OCI-LY1 (cell line): ENCODE measurements around the gene OPN4.

Source experiments
- H2AFZ ChIP-seq: fragments of 200-600 bp; sonication (generic), shearing (Covaris generic); 2 replicates; pipeline ENCODE4 v1.6.0; 2014; ENCODE audit warnings: antibody characterized with exemption, mild to moderate bottlenecking, low read length
- H3F3A ChIP-seq: fragments of 200-600 bp; sonication (generic), shearing (Covaris generic); 2 replicates; pipeline ENCODE4 v1.6.0; 2014; ENCODE audit warnings: mild to moderate bottlenecking, antibody characterized with exemption, low read length, moderate library complexity; ENCODE audit not compliant: insufficient read depth
- H3K27ac ChIP-seq: fragments of 200-600 bp; sonication (generic); 2 replicates; pipeline ENCODE4 v1.5.1; 2014; ENCODE audit warnings: low read length, mixed run types, mild to moderate bottlenecking, low read depth; ENCODE audit not compliant: poor library complexity, severe bottlenecking
- H3K27me3 ChIP-seq: fragments of 200-600 bp; sonication (generic); 2 replicates; pipeline ENCODE4 v1.6.0; 2014; ENCODE audit warnings: antibody characterized with exemption, mild to moderate bottlenecking, low read length, moderate library complexity; ENCODE audit not compliant: insufficient read depth
- H3K36me3 ChIP-seq: fragments of 200-600 bp; sonication (generic); 2 replicates; pipeline ENCODE4 v1.6.1; 2014; ENCODE audit warnings: mild to moderate bottlenecking, antibody characterized with exemption, low read length, moderate library complexity, mixed read lengths; ENCODE audit not compliant: insufficient read depth
- H3K4me1 ChIP-seq: fragments of 200-600 bp; sonication (generic); 2 replicates; pipeline ENCODE4 v1.5.1; 2014; ENCODE audit warnings: mild to moderate bottlenecking, low read length, moderate library complexity; ENCODE audit not compliant: insufficient read depth, severe bottlenecking
- H3K4me2 ChIP-seq: fragments of 200-600 bp; sonication (generic), shearing (Covaris generic); 2 replicates; pipeline ENCODE4 v1.6.1; 2014; ENCODE audit warnings: low read length
- H3K4me3 ChIP-seq: fragments of 200-600 bp; sonication (generic); 2 replicates; pipeline ENCODE4 v1.5.1; 2014; ENCODE audit warnings: low read length, low read depth, mild to moderate bottlenecking, mixed read lengths; ENCODE audit not compliant: poor library complexity, severe bottlenecking
- H3K79me2 ChIP-seq: fragments of 200-600 bp; shearing (Covaris generic); 2 replicates; pipeline ENCODE4 v1.6.1; 2016; ENCODE audit warnings: mixed run types, low read length, mixed read lengths; ENCODE audit not compliant: insufficient read depth
- H3K9ac ChIP-seq: fragments of 200-600 bp; sonication (generic), shearing (Covaris generic); 2 replicates; pipeline ENCODE4 v1.6.1; 2014; ENCODE audit warnings: mild to moderate bottlenecking, low read length, mixed read lengths
- H3K9me2 ChIP-seq: fragments of 200-600 bp; sonication (generic), shearing (Covaris generic); 2 replicates; pipeline ENCODE4 v1.6.1; 2014; ENCODE audit warnings: low read depth, mild to moderate bottlenecking, low read length, mixed read lengths
- H3K9me3 ChIP-seq: fragments of 200-600 bp; shearing (Covaris generic); 2 replicates; pipeline ENCODE4 v1.6.1; 2014; ENCODE audit warnings: low read length, mixed read lengths
- H4K20me1 ChIP-seq: fragments of 200-600 bp; sonication (generic), shearing (Covaris generic); 2 replicates; pipeline ENCODE4 v1.6.0; 2016; ENCODE audit warnings: mild to moderate bottlenecking, low read length; ENCODE audit not compliant: insufficient read depth
- CTCF ChIP-seq: fragments of 200-600 bp; sonication (generic), shearing (Covaris generic); IDR thresholded peaks from 2 replicates; pipeline ENCODE4 v1.5.1; 2017; ENCODE audit warnings: mild to moderate bottlenecking, antibody characterized with exemption, low read length, moderate library complexity, mixed read lengths
- EZH2 ChIP-seq: fragments of 200-600 bp; sonication (generic), shearing (Covaris generic); IDR thresholded peaks from 2 replicates; pipeline ENCODE4 v1.8.0; 2017; ENCODE audit warnings: borderline replicate concordance, mixed run types, mild to moderate bottlenecking, antibody characterized with exemption, low read length, moderate library complexity, mixed read lengths

Gene OPN4, protein sequence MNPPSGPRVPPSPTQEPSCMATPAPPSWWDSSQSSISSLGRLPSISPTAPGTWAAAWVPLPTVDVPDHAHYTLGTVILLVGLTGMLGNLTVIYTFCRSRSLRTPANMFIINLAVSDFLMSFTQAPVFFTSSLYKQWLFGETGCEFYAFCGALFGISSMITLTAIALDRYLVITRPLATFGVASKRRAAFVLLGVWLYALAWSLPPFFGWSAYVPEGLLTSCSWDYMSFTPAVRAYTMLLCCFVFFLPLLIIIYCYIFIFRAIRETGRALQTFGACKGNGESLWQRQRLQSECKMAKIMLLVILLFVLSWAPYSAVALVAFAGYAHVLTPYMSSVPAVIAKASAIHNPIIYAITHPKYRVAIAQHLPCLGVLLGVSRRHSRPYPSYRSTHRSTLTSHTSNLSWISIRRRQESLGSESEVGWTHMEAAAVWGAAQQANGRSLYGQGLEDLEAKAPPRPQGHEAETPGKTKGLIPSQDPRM

DNA sequence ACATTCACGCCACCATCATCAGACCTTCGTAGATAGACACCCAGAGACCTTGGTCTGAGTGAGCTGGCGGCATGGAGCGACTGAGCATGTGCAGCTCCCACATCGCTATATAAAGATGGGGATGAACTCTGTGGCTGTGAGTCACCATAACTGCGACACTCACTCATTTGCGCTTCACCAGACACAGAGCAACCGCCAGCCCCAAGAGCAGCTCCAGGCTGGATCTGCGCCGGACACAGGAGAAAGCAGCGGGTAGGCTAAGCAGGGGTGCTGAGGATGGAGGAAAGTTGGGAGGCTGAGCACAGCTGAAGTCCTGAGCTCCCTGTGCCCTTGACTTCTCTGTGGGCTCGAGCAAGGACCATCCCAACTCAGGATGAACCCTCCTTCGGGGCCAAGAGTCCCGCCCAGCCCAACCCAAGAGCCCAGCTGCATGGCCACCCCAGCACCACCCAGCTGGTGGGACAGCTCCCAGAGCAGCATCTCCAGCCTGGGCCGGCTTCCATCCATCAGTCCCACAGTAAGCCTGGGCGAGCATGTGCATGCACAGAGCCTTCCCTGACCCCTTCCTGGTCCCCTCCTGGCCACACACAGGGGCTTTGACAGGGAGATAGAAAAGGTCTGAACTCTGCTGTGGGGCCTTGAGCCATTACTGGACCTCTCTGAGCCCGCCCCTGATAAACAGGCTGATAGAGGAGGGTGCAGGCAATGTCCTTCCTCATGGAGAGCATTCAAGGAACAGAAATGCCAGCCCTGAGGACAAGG, at the start of gene OPN4:
TSS of gene OPN4 (plus strand) at position 137 of the 762 bp plus-strand sequence. CDS start at position 374, 237 bp downstream.
- Histone ChIP-seq H3K9me3 (no peaks in the 10 kb centered on the region), H2AFZ (no peak within 1 kb of the TSS), H3K4me3 (no peak within 1 kb of the TSS), H3K79me2 (no peaks in the 10 kb centered on the region), H3K27ac (no peak within 1 kb of the TSS), H3K36me3 (no peaks in the 10 kb centered on the region), H3K27me3 (0 out of 2 replicates have a peak, but pooled peaks cover 10% of the 10 kb centered on the region), H3K9me2 (no peaks in the 10 kb centered on the region), H3K4me1 (no peaks in the 10 kb centered on the region), H3K9ac (no peak within 1 kb of the TSS), H4K20me1 (no peaks in the 10 kb centered on the region), H3F3A (no peaks in the 10 kb centered on the region), H3K4me2 (no peak within 1 kb of the TSS)
- TF ChIP-seq CTCF (no peak), EZH2 (no peak)

DNA sequence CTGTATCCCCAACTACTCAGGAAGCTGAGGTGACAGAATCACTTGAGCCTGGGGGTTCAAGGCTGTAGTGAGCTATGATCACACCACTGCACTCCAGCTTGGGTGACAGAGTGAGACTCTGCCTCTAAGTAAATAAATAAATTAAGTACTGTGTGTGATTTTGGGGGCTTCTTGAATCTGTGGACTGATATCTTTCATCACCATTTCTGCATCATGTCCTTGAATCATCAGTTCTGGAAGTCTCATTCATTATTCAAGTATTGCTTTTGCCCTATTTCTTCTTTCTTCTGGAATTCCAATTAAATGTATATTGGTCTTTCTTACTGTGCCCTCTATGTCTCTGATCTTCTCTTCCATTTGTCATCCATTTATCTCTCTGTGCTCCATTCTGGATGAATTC, 46.7 kb upstream of the OPN4 start:
- H2AFZ ChIP-seq = no peak overlapping the region
- no peaks in the 10 kb centered on the region for H3K36me3 ChIP-seq
- H3K27me3 ChIP-seq = no peaks in the 10 kb centered on the region; the same call in 1 of the 2 replicates
- no peak for TF ChIP-seq CTCF
- no peak for TF ChIP-seq EZH2
- no peak overlapping the region for H3K9ac ChIP-seq
- H3K4me1 ChIP-seq = no peaks in the 10 kb centered on the region
- no peaks in the 10 kb centered on the region for H3K79me2 ChIP-seq
- no peaks in the 10 kb centered on the region for H3K9me2 ChIP-seq
- H3K27ac ChIP-seq = no peak overlapping the region
- H3K4me2 ChIP-seq = no peak overlapping the region
- H3K4me3 ChIP-seq = no peak overlapping the region
- H4K20me1 ChIP-seq = no peaks in the 10 kb centered on the region
- 0 out of 2 replicates have a peak, but pooled peaks cover 3% of the 10 kb centered on the region for H3K9me3 ChIP-seq
- H3F3A ChIP-seq = no peaks in the 10 kb centered on the region

DNA sequence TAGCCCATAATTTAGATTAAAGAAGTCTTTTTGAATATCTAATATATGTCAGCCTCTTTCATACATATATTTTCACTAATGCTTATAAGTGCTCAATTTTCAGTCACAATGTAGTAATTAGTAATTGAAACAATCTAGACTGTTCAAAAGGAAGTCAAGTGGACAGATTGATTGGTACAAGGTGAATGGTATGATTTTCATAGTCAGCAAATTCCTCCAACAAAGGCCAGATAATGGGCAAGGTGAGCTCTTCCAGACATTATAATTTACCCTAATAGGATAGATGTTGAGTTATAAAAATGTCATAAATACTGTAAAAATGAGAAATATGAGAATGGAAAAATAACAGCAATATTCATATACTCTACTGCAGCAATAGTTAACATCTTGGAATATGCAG, 44.4 kb upstream of the OPN4 start:
- Histone ChIP-seq H3K4me1 (no peaks in the 10 kb centered on the region), H3K9me2 (no peaks in the 10 kb centered on the region), H3K9me3 (0 out of 2 replicates have a peak, but pooled peaks cover 3% of the 10 kb centered on the region), H3K27me3 (no peaks in the 10 kb centered on the region; the same call in 1 of the 2 replicates), H2AFZ (no peak overlapping the region), H3K4me3 (no peak overlapping the region), H3K36me3 (no peaks in the 10 kb centered on the region; the same call in 1 of the 2 replicates), H3K27ac (no peak overlapping the region), H4K20me1 (no peaks in the 10 kb centered on the region), H3K79me2 (no peaks in the 10 kb centered on the region), H3K4me2 (no peak overlapping the region), H3F3A (no peaks in the 10 kb centered on the region), H3K9ac (no peak overlapping the region)
- TF ChIP-seq CTCF (no peak), EZH2 (no peak)
